Measurements from ENCODE around the gene GPR161. TPM values are rescaled to one million over a fixed set of nuclear protein-coding genes. Genes with fewer than 3 reads are reported as not detected.
"Not testable (repeated sequence)": the region's sequence is repeated elsewhere in the genome, so short reads cannot be mapped to it uniquely, and the experiment has no call there.

The GPR161 gene
- total RNA-seq (2014; rRNA removed; shearing (Covaris generic)) (not detected in 2 replicates), total RNA-seq (2022) (0.15 TPM in 1 of 2 replicates, not detected in the other), Bru-seq, nascent RNA (percentile 5 among the genes with signal in this experiment), BruChase-seq, experiment 1, labeled RNA remaining after a 6-hour chase (percentile 10 among the genes with signal in this experiment), BruChase-seq, experiment 2, labeled RNA remaining after a 2-hour chase (percentile 6 among the genes with signal in this experiment)
- long read RNA-seq: 0 reads

GRCh38 chr1:168136709-168137514 is at the start of gene GPR161:
TSS of gene GPR161 (minus strand) at chr1:168136930. CDS start at chr1:168104850, 32,080 bp downstream.
- POLR2A ChIA-PET: no interaction called here
- Histone ChIP-seq H3K9me2 (ENCODE audit: insufficient read depth, low read length) (no peaks in the 10 kb centered on the region), H3K4me2 (ENCODE audit: low read length) (peak within 1 kb of the TSS; percentile 61), H3K27ac (ENCODE audit: low read depth, low read length, poor library complexity, severe bottlenecking) (no peak within 1 kb of the TSS), H3K9me3 (ENCODE audit: low read length) (no peaks in the 10 kb centered on the region), H4K20me1 (ENCODE audit: insufficient read depth, low read length) (no peaks in the 10 kb centered on the region), H3K36me3 (ENCODE audit: insufficient read depth, low read length) (no peaks in the 10 kb centered on the region), H2AFZ (ENCODE audit: low read length) (peak within 1 kb of the TSS; percentile 30; the same call in 1 of the 2 replicates), H3K4me3 (ENCODE audit: low read depth, low read length, poor library complexity, severe bottlenecking) (peak within 1 kb of the TSS; percentile 32), H3K4me1 (ENCODE audit: insufficient read depth, low read length, poor library complexity, severe bottlenecking) (no peaks in the 10 kb centered on the region), H3K79me2 (ENCODE audit: insufficient read depth, low read depth, low read length) (no peaks in the 10 kb centered on the region)
- TF ChIP-seq CTCF (conservative IDR thresholded peaks at IDR 0.05; ENCODE audit: low read length) (no peak), EZH2phosphoT487 (IDR thresholded peaks at IDR 0.05; ENCODE audit: borderline replicate concordance, low read depth, low read length) (no peak)
- no peak for DNase-seq (ENCODE audit: low spot score)
- intact Hi-C loops (cut with micrococcal nuclease; ENCODE audit: unreplicated experiment): no loop called here
- BruUV-seq (replicated peaks): no TSS peak
- CTCF ChIA-PET (ENCODE audit: unreplicated experiment): no interaction called here

GRCh38 chr1:168181063-168181720 is 44.5 kb upstream of the GPR161 start:
- intact Hi-C loops (cut with micrococcal nuclease; ENCODE audit: unreplicated experiment); DNase-seq (ENCODE audit: low spot score); H2AFZ ChIP-seq (ENCODE audit: low read length); H3K4me3 ChIP-seq (ENCODE audit: low read depth, low read length, poor library complexity, severe bottlenecking); H3K27ac ChIP-seq (ENCODE audit: low read depth, low read length, poor library complexity, severe bottlenecking); H3K9me2 ChIP-seq (ENCODE audit: insufficient read depth, low read length); BruUV-seq (replicated peaks); H4K20me1 ChIP-seq (ENCODE audit: insufficient read depth, low read length); H3K4me2 ChIP-seq (ENCODE audit: low read length); H3K9me3 ChIP-seq (ENCODE audit: low read length): not testable (repeated sequence)
- ChIA-PET POLR2A (interaction anchor here (0.7 to 1.9 kb wide), 3 partner anchors 14 to 45 kb away, joined by 4 to 9 read pairs (median 6); partner anchors contain the start of gene SFT2D2), CTCF (ENCODE audit: unreplicated experiment) (interaction anchor here (1.0 kb wide), 1 partner anchor 9 kb away, joined by 3 read pairs; no protein-coding TSS in a partner anchor)
- peaks cover 49% of the 10 kb centered on the region for H3K79me2 ChIP-seq (ENCODE audit: insufficient read depth, low read depth, low read length)
- peaks cover 20% of the 10 kb centered on the region for H3K36me3 ChIP-seq (ENCODE audit: insufficient read depth, low read length)
- H3K4me1 ChIP-seq (ENCODE audit: insufficient read depth, low read length, poor library complexity, severe bottlenecking): peaks cover 20% of the 10 kb centered on the region

GRCh38 chr1:168180148-168180524 is 43.4 kb upstream of the GPR161 start:
- intact Hi-C loops (cut with micrococcal nuclease; ENCODE audit: unreplicated experiment): no loop called here
- H4K20me1 ChIP-seq (ENCODE audit: insufficient read depth, low read length): peaks cover 6% of the 10 kb centered on the region; the same call in 1 of the 2 replicates
- peak overlapping the region; percentile 76 for H3K27ac ChIP-seq (ENCODE audit: low read depth, low read length, poor library complexity, severe bottlenecking)
- TF ChIP-seq CTCF (conservative IDR thresholded peaks at IDR 0.05; ENCODE audit: low read length): no peak
- no peak for TF ChIP-seq EZH2phosphoT487 (IDR thresholded peaks at IDR 0.05; ENCODE audit: borderline replicate concordance, low read depth, low read length)
- peaks cover 49% of the 10 kb centered on the region for H3K79me2 ChIP-seq (ENCODE audit: insufficient read depth, low read depth, low read length)
- H3K4me3 ChIP-seq (ENCODE audit: low read depth, low read length, poor library complexity, severe bottlenecking): peak overlapping the region; percentile 82
- POLR2A ChIA-PET: interaction anchor here (0.7 to 1.9 kb wide), 4 partner anchors 11 to 46 kb away, joined by 4 to 9 read pairs (median 5); partner anchors contain the start of gene SFT2D2
- H2AFZ ChIP-seq (ENCODE audit: low read length): no peak overlapping the region; the same call in 1 of the 2 replicates
- TSS peak; percentile 64 for BruUV-seq (replicated peaks)
- CTCF ChIA-PET (ENCODE audit: unreplicated experiment): interaction anchor here (0.5 kb wide), 1 partner anchor 49 kb away, joined by 3 read pairs; no protein-coding TSS in a partner anchor
- H3K9me2 ChIP-seq (ENCODE audit: insufficient read depth, low read length): no peaks in the 10 kb centered on the region
- peaks cover 20% of the 10 kb centered on the region for H3K4me1 ChIP-seq (ENCODE audit: insufficient read depth, low read length, poor library complexity, severe bottlenecking)
- no peaks in the 10 kb centered on the region for H3K9me3 ChIP-seq (ENCODE audit: low read length)
- H3K4me2 ChIP-seq (ENCODE audit: low read length): peak overlapping the region; percentile 99
- H3K36me3 ChIP-seq (ENCODE audit: insufficient read depth, low read length): peaks cover 14% of the 10 kb centered on the region
- peak; percentile 11 for DNase-seq (ENCODE audit: low spot score)
